ENCODE results near the gene MUC5B. TPM values are rescaled to one million over a fixed set of nuclear protein-coding genes. Genes with fewer than 3 reads are reported as not detected.

MUC5B gene
- total RNA-seq, 4 donors from 2014 or later, result 0.22 to 0.61 (median 0.29) TPM; not detected in 1

DNA sequence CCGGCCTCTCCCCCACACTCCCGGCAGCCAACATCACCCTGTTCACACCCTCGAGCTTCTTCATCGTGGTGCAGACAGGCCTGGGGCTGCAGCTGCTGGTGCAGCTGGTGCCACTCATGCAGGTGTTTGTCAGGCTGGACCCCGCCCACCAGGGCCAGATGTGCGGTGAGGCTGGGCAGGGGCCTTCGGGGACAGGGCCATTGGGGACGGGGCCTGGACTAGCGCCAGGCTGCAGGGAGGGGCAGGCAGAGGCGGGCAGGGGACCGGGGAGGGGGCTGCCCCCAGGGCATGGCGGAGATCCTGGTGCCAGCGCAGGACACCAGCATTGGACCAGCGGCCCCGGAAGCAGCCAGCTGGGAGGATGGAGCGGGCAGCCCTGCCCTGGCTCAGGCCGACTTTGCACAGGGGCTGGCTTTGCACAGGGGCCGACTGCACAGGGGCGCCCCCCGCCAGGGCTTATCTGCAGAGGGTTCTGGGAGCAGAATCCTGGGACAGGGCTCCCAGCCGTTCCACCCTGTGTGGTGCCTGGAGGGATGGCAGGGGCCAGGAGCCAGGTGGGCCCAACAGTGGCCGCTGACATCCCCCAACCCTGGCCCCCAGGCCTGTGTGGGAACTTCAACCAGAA lies 8.6 kb downstream of the MUC5B start:
- peak in 1 of 2 donors; percentile 85 for DNase-seq (ENCODE audit: low spot score in 2 of 2)
- no peak overlapping the region for H3K4me3 ChIP-seq (ENCODE audit: low read depth, poor library complexity, severe bottlenecking)
- TF ChIP-seq, protein P1, sequence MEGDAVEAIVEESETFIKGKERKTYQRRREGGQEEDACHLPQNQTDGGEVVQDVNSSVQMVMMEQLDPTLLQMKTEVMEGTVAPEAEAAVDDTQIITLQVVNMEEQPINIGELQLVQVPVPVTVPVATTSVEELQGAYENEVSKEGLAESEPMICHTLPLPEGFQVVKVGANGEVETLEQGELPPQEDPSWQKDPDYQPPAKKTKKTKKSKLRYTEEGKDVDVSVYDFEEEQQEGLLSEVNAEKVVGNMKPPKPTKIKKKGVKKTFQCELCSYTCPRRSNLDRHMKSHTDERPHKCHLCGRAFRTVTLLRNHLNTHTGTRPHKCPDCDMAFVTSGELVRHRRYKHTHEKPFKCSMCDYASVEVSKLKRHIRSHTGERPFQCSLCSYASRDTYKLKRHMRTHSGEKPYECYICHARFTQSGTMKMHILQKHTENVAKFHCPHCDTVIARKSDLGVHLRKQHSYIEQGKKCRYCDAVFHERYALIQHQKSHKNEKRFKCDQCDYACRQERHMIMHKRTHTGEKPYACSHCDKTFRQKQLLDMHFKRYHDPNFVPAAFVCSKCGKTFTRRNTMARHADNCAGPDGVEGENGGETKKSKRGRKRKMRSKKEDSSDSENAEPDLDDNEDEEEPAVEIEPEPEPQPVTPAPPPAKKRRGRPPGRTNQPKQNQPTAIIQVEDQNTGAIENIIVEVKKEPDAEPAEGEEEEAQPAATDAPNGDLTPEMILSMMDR (IDR thresholded peaks at IDR 0.05), result no peak
- no peak for TF ChIP-seq POLR2A (IDR thresholded peaks at IDR 0.05)
- intact Hi-C loops (cut with DNase I; ENCODE audit: low total_unique reads), result no loop called here
- WGBS, 2 donors, result 61% methylated on average over 10 of the region's 22 CpGs; no CpG with 5 or more reads in 1 of the 2 donors

DNA sequence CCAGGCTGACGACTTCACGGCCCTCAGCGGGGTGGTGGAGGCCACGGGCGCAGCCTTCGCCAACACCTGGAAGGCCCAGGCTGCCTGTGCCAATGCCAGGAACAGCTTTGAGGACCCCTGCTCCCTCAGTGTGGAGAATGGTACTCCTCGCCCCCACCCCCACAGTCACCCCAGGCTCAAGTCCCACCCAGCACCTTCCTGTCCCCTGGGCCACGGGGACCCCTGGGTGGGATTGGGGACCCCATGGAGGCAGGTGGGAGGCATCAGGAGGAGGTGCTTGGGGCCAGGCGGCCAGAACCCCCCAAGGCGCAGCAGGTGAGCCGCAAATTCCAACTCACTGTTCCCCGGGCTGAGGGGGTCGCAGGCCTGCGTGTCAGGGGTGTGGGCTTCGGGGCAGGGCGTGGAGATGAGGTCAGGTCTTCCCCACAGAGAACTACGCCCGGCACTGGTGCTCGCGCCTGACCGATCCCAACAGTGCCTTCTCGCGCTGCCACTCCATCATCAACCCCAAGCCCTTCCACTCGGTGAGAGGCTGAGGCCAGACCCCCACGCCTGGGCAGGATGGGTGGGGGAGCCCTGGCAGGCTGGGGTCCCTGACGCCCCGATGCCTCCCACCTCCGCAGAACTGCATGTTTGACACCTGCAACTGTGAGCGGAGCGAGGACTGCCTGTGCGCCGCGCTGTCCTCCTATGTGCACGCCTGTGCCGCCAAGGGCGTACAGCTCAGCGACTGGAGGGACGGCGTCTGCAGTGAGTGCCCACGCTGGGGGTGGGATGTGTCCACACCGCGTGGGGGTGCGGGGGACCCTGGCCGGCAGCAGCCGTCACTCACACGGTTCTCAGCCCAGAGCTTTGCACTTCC lies 9.4 kb downstream of the MUC5B start:
- TF ChIP-seq, protein P1 (IDR thresholded peaks at IDR 0.05), result no peak
- no peak for TF ChIP-seq POLR2A (IDR thresholded peaks at IDR 0.05)
- peak in 1 of 2 donors; percentile 74 for DNase-seq (ENCODE audit: low spot score in 2 of 2)
- intact Hi-C loops (cut with DNase I; ENCODE audit: low total_unique reads), result no loop called here
- 70 to 78% methylated on average over 29 to 44 of the region's 46 CpGs for WGBS, 2 donors
- H3K4me3 ChIP-seq (ENCODE audit: low read depth, poor library complexity, severe bottlenecking), result no peak overlapping the region

DNA sequence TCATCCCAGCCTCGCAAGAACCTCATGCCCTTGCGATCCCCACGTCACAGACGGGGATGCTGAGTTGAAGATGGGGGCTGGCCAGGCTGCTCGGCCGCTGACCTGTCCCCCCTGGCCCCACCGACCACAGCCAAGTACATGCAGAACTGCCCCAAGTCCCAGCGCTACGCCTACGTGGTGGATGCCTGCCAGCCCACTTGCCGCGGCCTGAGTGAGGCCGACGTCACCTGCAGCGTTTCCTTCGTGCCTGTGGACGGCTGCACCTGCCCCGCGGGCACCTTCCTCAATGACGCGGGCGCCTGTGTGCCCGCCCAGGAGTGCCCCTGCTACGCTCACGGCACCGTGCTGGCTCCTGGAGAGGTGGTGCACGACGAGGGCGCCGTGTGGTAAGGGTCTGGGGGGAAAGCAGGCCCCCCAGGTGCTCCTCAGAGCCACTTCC lies 10.0 kb downstream of the MUC5B start:
- DNase-seq (ENCODE audit: low spot score in 2 of 2), result peak in 1 of 2 donors; percentile 69
- TF ChIP-seq, protein P1 (IDR thresholded peaks at IDR 0.05), result no peak
- no peak for TF ChIP-seq POLR2A (IDR thresholded peaks at IDR 0.05)
- intact Hi-C loops (cut with DNase I; ENCODE audit: low total_unique reads), result no loop called here
- H3K4me3 ChIP-seq (ENCODE audit: low read depth, poor library complexity, severe bottlenecking), result no peak overlapping the region
- 60 to 67% methylated on average over 18 to 30 of the region's 30 CpGs for WGBS, 2 donors

DNA sequence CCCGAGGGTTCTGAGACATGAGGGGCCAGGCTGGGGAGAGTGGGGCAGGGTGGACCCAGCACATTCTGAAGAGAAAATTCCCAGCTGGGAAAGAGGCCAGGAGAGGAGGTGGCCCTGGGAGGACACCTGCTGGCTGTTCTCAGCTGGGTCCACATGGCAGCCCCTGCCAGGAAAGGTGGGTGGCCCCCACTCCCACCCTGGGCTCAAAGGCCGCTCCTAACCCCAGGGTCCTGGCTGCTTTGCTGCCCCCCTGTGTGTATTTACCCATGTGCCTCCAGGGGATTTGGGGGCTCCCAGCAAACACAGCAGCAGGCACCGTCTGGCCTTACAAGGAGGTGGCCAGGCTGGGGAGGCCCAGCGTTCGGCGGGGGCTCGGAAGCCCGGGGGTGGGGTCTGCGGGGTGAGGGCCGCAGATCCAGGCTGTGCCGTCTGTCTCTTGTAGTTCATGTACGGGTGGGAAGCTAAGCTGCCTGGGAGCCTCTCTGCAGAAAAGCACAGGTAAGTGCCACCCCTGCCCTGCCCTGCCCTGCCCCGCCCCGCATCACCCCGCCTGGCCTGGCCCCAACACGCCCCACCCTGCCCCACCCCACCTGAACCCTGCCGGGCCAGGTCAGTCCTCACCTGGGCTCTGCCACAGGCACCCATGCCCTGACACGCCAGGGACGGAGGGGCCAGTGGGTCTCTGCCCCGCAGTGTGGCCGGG lies 10.6 kb downstream of the MUC5B start:
- intact Hi-C loops (cut with DNase I; ENCODE audit: low total_unique reads), result no loop called here
- WGBS, 2 donors, result 47 to 52% methylated on average over 12 of the region's 21 CpGs
- DNase-seq (ENCODE audit: low spot score in 2 of 2), result peak in 1 of 2 donors; percentile 63
- TF ChIP-seq, protein P1 (IDR thresholded peaks at IDR 0.05), result no peak
- no peak for TF ChIP-seq POLR2A (IDR thresholded peaks at IDR 0.05)
- no peak overlapping the region for H3K4me3 ChIP-seq (ENCODE audit: low read depth, poor library complexity, severe bottlenecking)

DNA sequence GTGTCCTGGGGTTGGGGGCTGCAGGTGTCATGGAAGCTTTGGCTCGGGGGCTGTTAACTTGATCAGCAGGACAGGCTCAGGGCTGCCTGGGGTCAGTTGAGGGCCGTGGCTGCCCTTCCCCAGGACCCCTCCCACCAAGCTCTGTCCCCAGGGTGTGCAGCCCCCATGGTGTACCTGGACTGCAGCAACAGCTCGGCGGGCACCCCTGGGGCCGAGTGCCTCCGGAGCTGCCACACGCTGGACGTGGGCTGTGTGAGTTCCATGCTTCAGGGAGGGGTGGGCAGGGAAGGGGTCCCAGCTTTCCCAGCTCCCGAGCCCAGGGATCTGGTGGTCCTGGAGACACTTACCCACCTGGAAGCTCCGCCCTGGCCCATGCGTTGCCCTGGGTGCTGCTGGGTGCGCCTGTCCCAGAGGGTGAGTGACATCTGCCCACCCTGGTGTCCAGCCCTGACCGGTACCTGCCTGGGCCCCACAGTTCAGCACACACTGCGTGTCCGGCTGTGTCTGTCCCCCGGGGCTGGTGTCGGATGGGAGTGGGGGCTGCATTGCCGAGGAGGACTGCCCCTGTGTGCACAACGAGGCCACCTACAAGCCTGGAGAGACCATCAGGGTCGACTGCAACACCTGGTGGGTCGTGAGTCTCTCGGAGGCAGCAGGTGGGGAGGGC lies 11.3 kb downstream of the MUC5B start:
- TF ChIP-seq, protein P1 (IDR thresholded peaks at IDR 0.05), result no peak
- TF ChIP-seq POLR2A (IDR thresholded peaks at IDR 0.05), result no peak
- DNase-seq (ENCODE audit: low spot score in 2 of 2), result peak in 1 of 2 donors; percentile 79
- 75 to 81% methylated on average over 9 to 11 of the region's 22 CpGs for WGBS, 2 donors
- intact Hi-C loops (cut with DNase I; ENCODE audit: low total_unique reads), result no loop called here
- H3K4me3 ChIP-seq (ENCODE audit: low read depth, poor library complexity, severe bottlenecking), result no peak overlapping the region
